SK-N-SH treated with all-trans-retinoic acid at 6 μM for 48 hours (cell line): ENCODE results near the gene SLC39A1.

Experiments
- ATAC-seq: fragments of 200-7000 bp; cut with Tn5 transposase; 3 replicates; pipeline ENCODE4 v1.9.1; 2020; ENCODE audit warnings: mild to moderate bottlenecking, moderate library complexity
- ARNTL ChIP-seq: fragments of 450-650 bp; formaldehyde crosslinking; IDR thresholded peaks from 2 replicates; pipeline ENCODE4 v1.5.0; 2020; ENCODE audit warnings: low read depth, mild to moderate bottlenecking, moderate library complexity, borderline replicate concordance
- BACH2 ChIP-seq: fragments of 250-450 bp; sonication (Bioruptor Pico); IDR thresholded peaks from 2 replicates; pipeline ENCODE4 v1.9.0; 2021; ENCODE audit warnings: mild to moderate bottlenecking, borderline replicate concordance
- CSDC2 ChIP-seq: fragments of 250-450 bp; sonication (Bioruptor Pico); IDR thresholded peaks from 2 replicates; pipeline ENCODE4 v1.5.0; 2020; ENCODE audit warnings: mild to moderate bottlenecking, moderate library complexity
- ESRRG ChIP-seq: fragments of 250-450 bp; sonication (Bioruptor Pico); IDR thresholded peaks from 2 replicates; pipeline ENCODE4 v1.6.1; 2021; ENCODE audit warnings: mild to moderate bottlenecking
- GLIS3 ChIP-seq: fragments of 250-450 bp; sonication (Bioruptor Pico); IDR thresholded peaks from 2 replicates; pipeline ENCODE4 v1.5.0; 2020; ENCODE audit warnings: mild to moderate bottlenecking, moderate library complexity
- ISL1 ChIP-seq: fragments of 250-450 bp; sonication (Bioruptor Pico); IDR thresholded peaks from 2 replicates; pipeline ENCODE4 v2.1.2; 2022; ENCODE audit warnings: mild to moderate bottlenecking, moderate library complexity
- OSR1 ChIP-seq: fragments of 250-450 bp; sonication (Bioruptor Pico); IDR thresholded peaks from 2 replicates; pipeline ENCODE4 v1.8.0; 2022; ENCODE audit warnings: moderate library complexity, mild to moderate bottlenecking, inconsistent platforms
- PPARA ChIP-seq: fragments of 250-450 bp; sonication (Bioruptor Pico); IDR thresholded peaks from 2 replicates; pipeline ENCODE4 v1.5.0; 2020; ENCODE audit warnings: mild to moderate bottlenecking, borderline replicate concordance
- RARB ChIP-seq: fragments of 250-450 bp; sonication (Bioruptor Pico); IDR thresholded peaks from 2 replicates; pipeline ENCODE4 v1.8.0; 2021; ENCODE audit warnings: mild to moderate bottlenecking, moderate library complexity
- SNAI2 ChIP-seq: fragments of 250-450 bp; sonication (Bioruptor Pico); IDR thresholded peaks from 2 replicates; pipeline ENCODE4 v1.5.0; 2020; ENCODE audit warnings: mild to moderate bottlenecking, moderate library complexity
- TCF4 ChIP-seq: fragments of 250-450 bp; sonication (Bioruptor Pico); IDR thresholded peaks from 2 replicates; pipeline ENCODE4 v1.8.0; 2021; ENCODE audit warnings: mild to moderate bottlenecking, moderate library complexity, borderline replicate concordance
- ZC3H10 ChIP-seq: fragments of 250-450 bp; sonication (Bioruptor Pico); IDR thresholded peaks from 2 replicates; pipeline ENCODE4 v1.5.1; 2021; ENCODE audit warnings: mild to moderate bottlenecking, moderate library complexity
- ZFP3 ChIP-seq: fragments of 250-450 bp; sonication (Bioruptor Pico); IDR thresholded peaks from 2 replicates; pipeline ENCODE4 v1.5.0; 2020; ENCODE audit warnings: mild to moderate bottlenecking, moderate library complexity
- ZFP30 ChIP-seq: fragments of 450-650 bp; formaldehyde crosslinking; IDR thresholded peaks from 2 replicates; pipeline ENCODE4 v1.5.0; 2022; ENCODE audit warnings: mild to moderate bottlenecking, moderate library complexity
- ZNF565 ChIP-seq: fragments of 450-650 bp; formaldehyde crosslinking; conservative IDR thresholded peaks from 2 replicates; pipeline ENCODE4 v1.5.0; 2020; ENCODE audit warnings: low read depth, mild to moderate bottlenecking, moderate library complexity
- ZNF70 ChIP-seq: fragments of 450-650 bp; formaldehyde crosslinking; IDR thresholded peaks from 2 replicates; pipeline ENCODE4 v1.5.0; 2020; ENCODE audit warnings: mild to moderate bottlenecking, moderate library complexity
- ZNF8 ChIP-seq: fragments of 450-650 bp; formaldehyde crosslinking; IDR thresholded peaks from 2 replicates; pipeline ENCODE4 v1.5.0; 2020; ENCODE audit warnings: mild to moderate bottlenecking, moderate library complexity
- TF ChIP-seq, protein P1 (sequence below): fragments of 250-450 bp; sonication (Bioruptor Pico); IDR thresholded peaks from 2 replicates; pipeline ENCODE4 v1.8.0; 2020; ENCODE audit warnings: mild to moderate bottlenecking, moderate library complexity, borderline replicate concordance
- TF ChIP-seq, protein P2 (sequence below): fragments of 250-450 bp; sonication (Bioruptor Pico); IDR thresholded peaks from 2 replicates; pipeline ENCODE4 v1.5.1; 2020; ENCODE audit warnings: low read depth, mild to moderate bottlenecking, moderate library complexity
- TF ChIP-seq, protein P3 (sequence below): fragments of 250-450 bp; sonication (Bioruptor Pico); IDR thresholded peaks from 2 replicates; pipeline ENCODE4 v1.8.0; 2021; ENCODE audit warnings: low read depth, mild to moderate bottlenecking, moderate library complexity, borderline replicate concordance
- TF ChIP-seq, protein P4 (sequence below): fragments of 250-450 bp; sonication (Bioruptor Pico); IDR thresholded peaks from 2 replicates; pipeline ENCODE4 v1.5.0; 2020; ENCODE audit warnings: mild to moderate bottlenecking, moderate library complexity

SLC39A1 gene

DNA sequence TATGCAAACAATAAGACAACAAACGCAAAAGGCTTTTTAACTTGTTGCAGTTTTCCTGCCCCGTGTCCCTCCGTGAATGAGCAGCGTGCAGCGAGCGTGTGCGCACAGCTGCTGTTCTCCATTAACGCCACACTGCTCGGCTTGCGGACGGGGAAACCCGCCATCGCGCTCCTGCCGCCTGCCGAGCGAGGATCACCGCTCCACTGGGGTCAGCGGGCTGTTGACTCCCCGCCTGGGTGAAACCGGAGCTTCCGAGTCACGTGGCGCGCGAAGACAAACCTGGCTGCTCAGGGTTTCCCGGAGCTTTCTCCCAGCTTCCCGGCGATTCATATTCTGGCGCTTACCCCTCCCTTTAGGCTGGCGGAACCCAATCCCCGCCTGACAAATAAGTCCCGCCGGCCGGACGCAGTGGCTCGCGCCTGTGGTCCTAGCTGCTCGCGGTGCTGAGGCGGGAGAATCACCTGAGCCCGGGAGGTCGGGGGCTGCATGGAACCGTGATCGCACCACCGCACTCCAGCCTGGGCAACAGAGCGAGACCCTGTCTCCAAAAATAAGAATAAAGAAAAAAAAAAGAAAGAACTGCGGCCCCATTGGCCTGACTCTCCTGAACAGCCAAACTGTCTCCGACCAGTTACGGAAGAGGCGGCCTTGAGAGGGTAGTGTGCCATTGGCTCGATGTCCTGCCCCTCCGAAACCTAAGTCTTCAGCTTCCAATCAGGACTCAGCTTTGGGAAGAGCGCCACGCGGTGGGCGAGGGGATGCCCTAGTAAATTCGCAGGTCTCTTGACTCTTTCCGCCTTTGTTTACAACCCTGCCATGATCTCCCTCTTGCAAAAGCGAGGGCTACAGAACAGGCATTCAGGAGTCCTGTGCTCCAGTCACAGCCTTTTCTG, 4.0 kb upstream of the SLC39A1 start, which contains the start of gene CREB3L4:
Gene CREB3L4, plus strand, starts transcription at position 796 of the 893 bp plus-strand sequence. CDS start 624 bp downstream, outside the sequence.
- peak; percentile 90 for ATAC-seq
- TF ChIP-seq CSDC2 (no peak), TCF4 (CRISPR knock-in tag) (no peak), ZC3H10 (CRISPR knock-in tag) (no peak), PPARA (CRISPR knock-in tag) (no peak), ZFP3 (CRISPR knock-in tag) (0 out of 2 replicates have a peak, but pooled peaks have one; percentile 14)
- TF ChIP-seq, protein P1, sequence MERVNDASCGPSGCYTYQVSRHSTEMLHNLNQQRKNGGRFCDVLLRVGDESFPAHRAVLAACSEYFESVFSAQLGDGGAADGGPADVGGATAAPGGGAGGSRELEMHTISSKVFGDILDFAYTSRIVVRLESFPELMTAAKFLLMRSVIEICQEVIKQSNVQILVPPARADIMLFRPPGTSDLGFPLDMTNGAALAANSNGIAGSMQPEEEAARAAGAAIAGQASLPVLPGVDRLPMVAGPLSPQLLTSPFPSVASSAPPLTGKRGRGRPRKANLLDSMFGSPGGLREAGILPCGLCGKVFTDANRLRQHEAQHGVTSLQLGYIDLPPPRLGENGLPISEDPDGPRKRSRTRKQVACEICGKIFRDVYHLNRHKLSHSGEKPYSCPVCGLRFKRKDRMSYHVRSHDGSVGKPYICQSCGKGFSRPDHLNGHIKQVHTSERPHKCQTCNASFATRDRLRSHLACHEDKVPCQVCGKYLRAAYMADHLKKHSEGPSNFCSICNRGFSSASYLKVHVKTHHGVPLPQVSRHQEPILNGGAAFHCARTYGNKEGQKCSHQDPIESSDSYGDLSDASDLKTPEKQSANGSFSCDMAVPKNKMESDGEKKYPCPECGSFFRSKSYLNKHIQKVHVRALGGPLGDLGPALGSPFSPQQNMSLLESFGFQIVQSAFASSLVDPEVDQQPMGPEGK (CRISPR knock-in tag) = no peak
- TF ChIP-seq, protein P2, sequence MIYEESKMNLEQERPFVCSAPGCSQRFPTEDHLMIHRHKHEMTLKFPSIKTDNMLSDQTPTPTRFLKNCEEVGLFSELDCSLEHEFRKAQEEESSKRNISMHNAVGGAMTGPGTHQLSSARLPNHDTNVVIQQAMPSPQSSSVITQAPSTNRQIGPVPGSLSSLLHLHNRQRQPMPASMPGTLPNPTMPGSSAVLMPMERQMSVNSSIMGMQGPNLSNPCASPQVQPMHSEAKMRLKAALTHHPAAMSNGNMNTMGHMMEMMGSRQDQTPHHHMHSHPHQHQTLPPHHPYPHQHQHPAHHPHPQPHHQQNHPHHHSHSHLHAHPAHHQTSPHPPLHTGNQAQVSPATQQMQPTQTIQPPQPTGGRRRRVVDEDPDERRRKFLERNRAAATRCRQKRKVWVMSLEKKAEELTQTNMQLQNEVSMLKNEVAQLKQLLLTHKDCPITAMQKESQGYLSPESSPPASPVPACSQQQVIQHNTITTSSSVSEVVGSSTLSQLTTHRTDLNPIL (CRISPR knock-in tag) = no peak
- TF ChIP-seq, protein P3, sequence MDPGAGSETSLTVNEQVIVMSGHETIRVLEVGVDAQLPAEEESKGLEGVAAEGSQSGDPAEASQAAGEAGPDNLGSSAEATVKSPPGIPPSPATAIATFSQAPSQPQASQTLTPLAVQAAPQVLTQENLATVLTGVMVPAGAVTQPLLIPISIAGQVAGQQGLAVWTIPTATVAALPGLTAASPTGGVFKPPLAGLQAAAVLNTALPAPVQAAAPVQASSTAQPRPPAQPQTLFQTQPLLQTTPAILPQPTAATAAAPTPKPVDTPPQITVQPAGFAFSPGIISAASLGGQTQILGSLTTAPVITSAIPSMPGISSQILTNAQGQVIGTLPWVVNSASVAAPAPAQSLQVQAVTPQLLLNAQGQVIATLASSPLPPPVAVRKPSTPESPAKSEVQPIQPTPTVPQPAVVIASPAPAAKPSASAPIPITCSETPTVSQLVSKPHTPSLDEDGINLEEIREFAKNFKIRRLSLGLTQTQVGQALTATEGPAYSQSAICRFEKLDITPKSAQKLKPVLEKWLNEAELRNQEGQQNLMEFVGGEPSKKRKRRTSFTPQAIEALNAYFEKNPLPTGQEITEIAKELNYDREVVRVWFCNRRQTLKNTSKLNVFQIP (CRISPR knock-in tag) = 0 out of 2 replicates have a peak, but pooled peaks have one; percentile 7

DNA sequence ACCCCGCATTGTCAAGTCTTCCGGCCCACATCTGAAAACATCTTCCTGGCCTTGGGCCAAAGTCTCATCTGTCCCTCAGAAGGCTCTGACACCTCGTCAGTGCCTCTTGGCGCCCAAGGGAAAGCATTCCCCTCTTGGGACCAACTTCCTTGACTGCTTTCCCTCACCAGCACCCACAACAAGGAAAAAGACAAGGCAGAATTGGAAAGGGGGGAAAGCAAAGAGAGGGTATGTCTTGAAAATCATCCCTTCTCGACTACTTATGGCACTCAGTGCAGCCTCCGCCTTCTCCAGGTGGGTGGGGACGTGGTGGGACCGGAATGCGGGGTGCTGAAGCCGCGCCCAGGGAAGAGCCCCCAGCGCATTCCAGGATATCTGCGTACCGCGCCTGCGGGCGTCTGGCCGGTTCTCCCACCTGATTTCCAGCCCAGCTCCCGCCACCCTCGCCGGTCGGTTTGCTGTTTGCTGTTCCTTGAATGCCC, 554 bp upstream of the SLC39A1 start:
- TF ChIP-seq, protein P1 (CRISPR knock-in tag) = no peak
- TF ChIP-seq ZC3H10 (CRISPR knock-in tag) = no peak
- no peak for TF ChIP-seq ZNF8 (CRISPR knock-in tag)
- no peak for TF ChIP-seq ESRRG (CRISPR knock-in tag)
- no peak for TF ChIP-seq OSR1 (CRISPR knock-in tag)
- TF ChIP-seq ZNF70 (CRISPR knock-in tag) = no peak
- TF ChIP-seq ZFP30 (CRISPR knock-in tag) = no peak
- no peak for TF ChIP-seq TCF4 (CRISPR knock-in tag)
- no peak for TF ChIP-seq ISL1 (CRISPR knock-in tag)
- TF ChIP-seq PPARA (CRISPR knock-in tag) = no peak
- TF ChIP-seq, protein P2 (CRISPR knock-in tag) = no peak
- peak; percentile 7 for ATAC-seq

DNA sequence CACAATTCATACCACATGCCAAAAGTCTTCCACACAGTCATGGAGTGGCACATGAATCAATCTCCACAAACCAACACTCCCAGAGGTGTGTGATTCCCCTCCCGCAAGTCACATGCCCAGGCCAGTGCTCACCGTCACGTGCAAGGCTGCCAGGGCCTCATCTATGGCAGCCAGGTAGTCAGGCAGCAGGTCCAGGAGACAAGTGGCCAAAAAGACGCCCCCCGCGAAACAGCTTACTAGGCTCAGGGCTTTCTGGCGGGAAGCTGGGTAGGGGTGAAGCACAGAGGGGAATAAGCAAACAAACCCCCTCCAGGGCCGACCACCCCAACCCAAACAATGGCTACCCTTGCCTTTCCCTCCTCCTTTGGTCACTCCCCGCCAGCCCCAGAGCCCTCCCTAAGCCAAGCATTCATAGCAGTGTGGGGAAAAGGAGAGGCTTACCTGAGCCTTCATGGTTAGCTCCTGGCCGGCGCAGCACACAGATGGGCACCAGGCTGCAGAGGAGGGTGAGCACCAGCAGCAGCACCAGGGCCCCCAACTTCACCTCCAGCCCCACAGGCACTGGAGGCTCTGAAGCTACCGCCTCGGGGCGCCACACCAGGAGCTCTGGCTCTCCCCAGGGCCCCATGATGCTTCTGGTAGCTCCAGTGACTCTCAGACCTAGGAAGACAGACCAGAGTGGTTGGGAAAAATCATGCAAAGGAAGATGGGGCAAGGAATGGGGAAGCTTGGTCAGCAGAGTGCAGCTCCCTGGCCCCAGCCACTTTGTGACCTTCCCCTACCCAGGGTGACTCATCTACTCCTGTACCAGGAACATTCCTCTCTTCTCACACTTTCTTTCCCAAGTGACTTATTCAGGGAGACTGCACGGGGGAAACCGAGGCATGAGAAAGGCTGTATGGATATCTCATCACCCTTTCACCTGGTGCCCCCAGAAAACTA, 978 bp downstream of the SLC39A1 start:
- ATAC-seq = no peak
- TF ChIP-seq CSDC2 (no peak), ISL1 (CRISPR knock-in tag) (no peak), ZNF8 (CRISPR knock-in tag) (no peak), ARNTL (CRISPR knock-in tag) (no peak), ZNF565 (CRISPR knock-in tag) (no peak), BACH2 (CRISPR knock-in tag) (no peak), GLIS3 (CRISPR knock-in tag) (no peak), ZFP3 (CRISPR knock-in tag) (no peak), ZC3H10 (CRISPR knock-in tag) (no peak), ZFP30 (CRISPR knock-in tag) (no peak), RARB (no peak), OSR1 (CRISPR knock-in tag) (no peak), ZNF70 (CRISPR knock-in tag) (no peak), SNAI2 (CRISPR knock-in tag) (no peak)
- TF ChIP-seq, protein P4, sequence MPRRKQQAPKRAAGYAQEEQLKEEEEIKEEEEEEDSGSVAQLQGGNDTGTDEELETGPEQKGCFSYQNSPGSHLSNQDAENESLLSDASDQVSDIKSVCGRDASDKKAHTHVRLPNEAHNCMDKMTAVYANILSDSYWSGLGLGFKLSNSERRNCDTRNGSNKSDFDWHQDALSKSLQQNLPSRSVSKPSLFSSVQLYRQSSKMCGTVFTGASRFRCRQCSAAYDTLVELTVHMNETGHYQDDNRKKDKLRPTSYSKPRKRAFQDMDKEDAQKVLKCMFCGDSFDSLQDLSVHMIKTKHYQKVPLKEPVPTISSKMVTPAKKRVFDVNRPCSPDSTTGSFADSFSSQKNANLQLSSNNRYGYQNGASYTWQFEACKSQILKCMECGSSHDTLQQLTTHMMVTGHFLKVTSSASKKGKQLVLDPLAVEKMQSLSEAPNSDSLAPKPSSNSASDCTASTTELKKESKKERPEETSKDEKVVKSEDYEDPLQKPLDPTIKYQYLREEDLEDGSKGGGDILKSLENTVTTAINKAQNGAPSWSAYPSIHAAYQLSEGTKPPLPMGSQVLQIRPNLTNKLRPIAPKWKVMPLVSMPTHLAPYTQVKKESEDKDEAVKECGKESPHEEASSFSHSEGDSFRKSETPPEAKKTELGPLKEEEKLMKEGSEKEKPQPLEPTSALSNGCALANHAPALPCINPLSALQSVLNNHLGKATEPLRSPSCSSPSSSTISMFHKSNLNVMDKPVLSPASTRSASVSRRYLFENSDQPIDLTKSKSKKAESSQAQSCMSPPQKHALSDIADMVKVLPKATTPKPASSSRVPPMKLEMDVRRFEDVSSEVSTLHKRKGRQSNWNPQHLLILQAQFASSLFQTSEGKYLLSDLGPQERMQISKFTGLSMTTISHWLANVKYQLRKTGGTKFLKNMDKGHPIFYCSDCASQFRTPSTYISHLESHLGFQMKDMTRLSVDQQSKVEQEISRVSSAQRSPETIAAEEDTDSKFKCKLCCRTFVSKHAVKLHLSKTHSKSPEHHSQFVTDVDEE (CRISPR knock-in tag) = no peak
- TF ChIP-seq, protein P2 (CRISPR knock-in tag) = no peak
